IMR-90 (cell line): ENCODE data around the gene RHBDF1. TPM values are rescaled to one million over a fixed set of nuclear protein-coding genes. Genes with fewer than 3 reads are reported as not detected.
A peak's percentile ranks its signal among the peaks of the same experiment; 100 is the strongest.
"Not testable (repeated sequence)": the region's sequence is repeated elsewhere in the genome, so short reads cannot be mapped to it uniquely, and the experiment has no call there.

Experiments used
- ATAC-seq: fragments of 200-7000 bp; cut with Tn5 transposase; 2 replicates; pipeline ENCODE4 v1.9.1; 2020; ENCODE audit warnings: low read depth, mild to moderate bottlenecking, moderate library complexity
- BruUV-seq: library from RNA; stranded (reverse); fragments of 400-500 nt; replicated peaks from 2 replicates; lab custom pipeline; 2021; lab: Mats Ljungman, UMichigan
- CTCF ChIA-PET: fragments of 300-600 bp; formaldehyde crosslinking; extraction: SDS; loops from one replicate; lab custom pipeline; 2021; ENCODE audit warnings: antibody characterized with exemption; lab: Yijun Ruan, JAX
- POLR2A ChIA-PET: fragments of 300-600 bp; sonication (Branson Sonifier 250); formaldehyde crosslinking; loops from one replicate; lab custom pipeline; 2022; ENCODE audit warnings: antibody characterized with exemption; ENCODE audit not compliant: unreplicated experiment; lab: Charles Lee
- DNase-seq: peaks from one replicate; pipeline ENCODE4 v3.0.0; 2013
- H2AFZ ChIP-seq: replicated peaks from 2 replicates; pipeline ENCODE3; 2013; ENCODE audit warnings: low read length, mild to moderate bottlenecking; ENCODE audit not compliant: poor library complexity
- H2AK5ac ChIP-seq: 2 replicates; pipeline ENCODE4 v1.6.1; 2013; ENCODE audit warnings: low read depth, low read length, inconsistent platforms
- H2AK9ac ChIP-seq: replicated peaks from 2 replicates; pipeline ENCODE3; 2013; ENCODE audit warnings: mild to moderate bottlenecking, low read depth, low read length, moderate library complexity; ENCODE audit not compliant: poor library complexity
- H2BK120ac ChIP-seq: 2 replicates; pipeline ENCODE4 v1.6.1; 2013; ENCODE audit warnings: low read depth, low read length, inconsistent platforms
- H2BK15ac ChIP-seq: 3 replicates; pipeline ENCODE4 v1.6.1; 2013; ENCODE audit warnings: low read depth, low read length, inconsistent platforms
- H2BK20ac ChIP-seq: 2 replicates; pipeline ENCODE4 v1.6.1; 2013; ENCODE audit warnings: low read depth, mild to moderate bottlenecking, inconsistent platforms, low read length, moderate library complexity
- H2BK5ac ChIP-seq: 2 replicates; pipeline ENCODE4 v1.6.1; 2013; ENCODE audit warnings: mild to moderate bottlenecking, low read depth, low read length, inconsistent platforms; ENCODE audit not compliant: poor library complexity, severe bottlenecking
- H3K14ac ChIP-seq: replicated peaks from 2 replicates; pipeline ENCODE4 v1.6.1; 2013; ENCODE audit warnings: low read depth, low read length, inconsistent platforms
- H3K18ac ChIP-seq: 2 replicates; pipeline ENCODE4 v1.6.1; 2013; ENCODE audit warnings: low read depth, low read length, control low read depth
- H3K23ac ChIP-seq: 2 replicates; pipeline ENCODE4 v1.6.1; 2013; ENCODE audit warnings: low read depth, low read length, inconsistent platforms
- H3K27ac ChIP-seq: 2 replicates; pipeline ENCODE4 v1.5.1; 2013; ENCODE audit warnings: mild to moderate bottlenecking, control low read depth, low read length; ENCODE audit not compliant: insufficient read depth
- H3K27me3 ChIP-seq: 2 replicates; pipeline ENCODE4 v1.6.1; 2013; ENCODE audit warnings: low read length; ENCODE audit not compliant: control insufficient read depth, insufficient read depth
- H3K36me3 ChIP-seq: 2 replicates; pipeline ENCODE4 v1.6.1; 2013; ENCODE audit warnings: low read length, mixed read lengths; ENCODE audit not compliant: control insufficient read depth, insufficient read depth
- H3K4ac ChIP-seq: 2 replicates; pipeline ENCODE4 v1.6.1; 2013; ENCODE audit warnings: low read depth, low read length, inconsistent platforms
- H3K4me1 ChIP-seq: 2 replicates; pipeline ENCODE4 v1.6.1; 2013; ENCODE audit warnings: low read length, mixed read lengths; ENCODE audit not compliant: control insufficient read depth, insufficient read depth
- H3K4me2 ChIP-seq: 2 replicates; pipeline ENCODE4 v1.6.1; 2013; ENCODE audit warnings: low read depth, mild to moderate bottlenecking, control low read depth, low read length, moderate library complexity
- H3K4me3 ChIP-seq: 2 replicates; pipeline ENCODE4 v1.5.1; 2013; ENCODE audit warnings: low read depth, mild to moderate bottlenecking, control low read depth, low read length, moderate library complexity; ENCODE audit not compliant: insufficient read depth
- H3K56ac ChIP-seq: 2 replicates; pipeline ENCODE4 v1.6.1; 2013; ENCODE audit warnings: low read length, inconsistent platforms; ENCODE audit not compliant: insufficient read depth; ENCODE audit errors: extremely low read depth
- H3K79me1 ChIP-seq, 2 experiments: 2 replicates each; pipeline ENCODE4 v1.6.1; 2013; ENCODE audit warnings: low read length in 2 of 2, inconsistent platforms in 1 of 2, low read depth in 1 of 2
- H3K9ac ChIP-seq: 2 replicates; pipeline ENCODE4 v1.6.1; 2013; ENCODE audit warnings: low read depth, low read length, control low read depth
- H3K9me1 ChIP-seq: 2 replicates; pipeline ENCODE4 v1.6.1; 2013; ENCODE audit warnings: low read length, inconsistent platforms; ENCODE audit not compliant: insufficient read depth
- H3K9me3 ChIP-seq: 2 replicates; pipeline ENCODE4 v1.6.1; 2013; ENCODE audit warnings: low read length; ENCODE audit not compliant: control insufficient read depth, insufficient read depth
- H4K20me1 ChIP-seq: 2 replicates; pipeline ENCODE4 v1.6.1; 2013; ENCODE audit warnings: low read length, inconsistent platforms; ENCODE audit not compliant: insufficient read depth
- H4K5ac ChIP-seq: 2 replicates; pipeline ENCODE4 v1.6.1; 2013; ENCODE audit warnings: mild to moderate bottlenecking, low read depth, low read length, control low read depth
- H4K8ac ChIP-seq, 2 experiments: 2 replicates each; pipeline ENCODE4 v1.6.1; 2013; ENCODE audit warnings: low read depth in 2 of 2, low read length in 2 of 2, control low read depth in 1 of 2, inconsistent platforms in 1 of 2
- H4K91ac ChIP-seq: 2 replicates; pipeline ENCODE4 v1.6.1; 2013; ENCODE audit warnings: low read depth, low read length, inconsistent platforms; ENCODE audit not compliant: insufficient read depth
- RAD21 ChIP-seq: IDR thresholded peaks from 2 replicates; pipeline ENCODE4 v1.6.1; 2012; ENCODE audit warnings: low read length, improper control_type of control experiment
- WGBS, 2 experiments: methylation state at CpG; one replicate each; pipeline versions ENCODE4 v1.1.5 to v1.1.7; 2013; ENCODE audit warnings: missing lambda C conversion rate in 2 of 2; ENCODE audit not compliant: insufficient read length in 1 of 2; ENCODE audit errors: extremely low coverage in 2 of 2; 5-methylcytosine and 5-hydroxymethylcytosine counted together
- dilution Hi-C: fragments of 300-500 bp; cut with HindIII; formaldehyde crosslinking; loops from one replicate; pipeline ENCODE4 v1.14.3; 2018; ENCODE audit warnings: low sequenced_read_pairs; ENCODE audit not compliant: unreplicated experiment
- in situ Hi-C: fragments of 300-500 bp; cut with MboI; formaldehyde crosslinking; loops from 3 replicates; pipeline ENCODE4 v1.14.3; 2019; ENCODE audit warnings: low sequenced_read_pairs, inconsistent platforms, mixed read lengths
- intact Hi-C: fragments of 100-400 bp; cut with micrococcal nuclease; formaldehyde crosslinking; loops from 2 replicates; pipeline ENCODE4 v1.10.0; 2022
- polyA plus RNA-seq, 3 experiments: library from polyadenylated mRNA; depleted of rRNA; stranded (reverse); fragments of >200 nt; gene quantifications; 2 replicates each; pipeline ENCODE4 v1.2.3, GENCODE V29; 2012; ENCODE audit warnings: low replicate concordance in 1 of 3
- total RNA-seq: library from RNA; depleted of rRNA; stranded (reverse); fragments of >200 nt; gene quantifications from 2 replicates; pipeline ENCODE4 v1.2.3, GENCODE V29; 2012
- TF ChIP-seq, protein P1 (sequence below): conservative IDR thresholded peaks from 2 replicates; pipeline ENCODE4 v1.5.1; 2012; ENCODE audit warnings: mild to moderate bottlenecking, low read depth, low read length, improper control_type of control experiment

Gene RHBDF1
- total and polyA plus RNA-seq, 2 of the 4 experiments (the other 2 are of a cell fraction), result 13.8 to 86.6 TPM

DNA sequence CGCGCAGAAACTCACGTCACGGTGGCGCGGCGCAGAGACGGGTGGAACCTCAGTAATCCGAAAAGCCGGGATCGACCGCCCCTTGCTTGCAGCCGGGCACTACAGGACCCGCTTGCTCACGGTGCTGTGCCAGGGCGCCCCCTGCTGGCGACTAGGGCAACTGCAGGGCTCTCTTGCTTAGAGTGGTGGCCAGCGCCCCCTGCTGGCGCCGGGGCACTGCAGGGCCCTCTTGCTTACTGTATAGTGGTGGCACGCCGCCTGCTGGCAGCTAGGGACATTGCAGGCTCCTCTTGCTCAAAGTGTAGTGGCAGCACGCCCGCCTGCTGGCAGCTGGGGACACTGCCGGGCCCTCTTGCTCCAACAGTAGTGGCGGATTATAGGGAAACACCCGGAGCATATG is 61.7 kb downstream of the RHBDF1 start:
- H4K91ac ChIP-seq, BruUV-seq, intact Hi-C loops, H3K23ac ChIP-seq, H2AFZ ChIP-seq, H2BK15ac ChIP-seq, H2AK5ac ChIP-seq, H4K5ac ChIP-seq, H4K8ac ChIP-seq, H3K56ac ChIP-seq, H3K27me3 ChIP-seq, in situ Hi-C loops, H2BK120ac ChIP-seq, H2AK9ac ChIP-seq, CTCF ChIA-PET, H3K4ac ChIP-seq, H3K27ac ChIP-seq, H3K9ac ChIP-seq, H2BK5ac ChIP-seq, H4K20me1 ChIP-seq, H3K4me3 ChIP-seq, H3K79me1 ChIP-seq, dilution Hi-C loops, H3K9me1 ChIP-seq, DNase-seq, H3K36me3 ChIP-seq, H2BK20ac ChIP-seq, H3K4me2 ChIP-seq, POLR2A ChIA-PET, H3K4me1 ChIP-seq, H3K9me3 ChIP-seq, H3K14ac ChIP-seq, H3K18ac ChIP-seq: not testable (repeated sequence)
- TF ChIP-seq RAD21, result peak; percentile 17; the same call in 1 of the 2 replicates
- TF ChIP-seq, protein P1, sequence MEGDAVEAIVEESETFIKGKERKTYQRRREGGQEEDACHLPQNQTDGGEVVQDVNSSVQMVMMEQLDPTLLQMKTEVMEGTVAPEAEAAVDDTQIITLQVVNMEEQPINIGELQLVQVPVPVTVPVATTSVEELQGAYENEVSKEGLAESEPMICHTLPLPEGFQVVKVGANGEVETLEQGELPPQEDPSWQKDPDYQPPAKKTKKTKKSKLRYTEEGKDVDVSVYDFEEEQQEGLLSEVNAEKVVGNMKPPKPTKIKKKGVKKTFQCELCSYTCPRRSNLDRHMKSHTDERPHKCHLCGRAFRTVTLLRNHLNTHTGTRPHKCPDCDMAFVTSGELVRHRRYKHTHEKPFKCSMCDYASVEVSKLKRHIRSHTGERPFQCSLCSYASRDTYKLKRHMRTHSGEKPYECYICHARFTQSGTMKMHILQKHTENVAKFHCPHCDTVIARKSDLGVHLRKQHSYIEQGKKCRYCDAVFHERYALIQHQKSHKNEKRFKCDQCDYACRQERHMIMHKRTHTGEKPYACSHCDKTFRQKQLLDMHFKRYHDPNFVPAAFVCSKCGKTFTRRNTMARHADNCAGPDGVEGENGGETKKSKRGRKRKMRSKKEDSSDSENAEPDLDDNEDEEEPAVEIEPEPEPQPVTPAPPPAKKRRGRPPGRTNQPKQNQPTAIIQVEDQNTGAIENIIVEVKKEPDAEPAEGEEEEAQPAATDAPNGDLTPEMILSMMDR, result peak; percentile 40
- peak; percentile 53 for ATAC-seq
- no CpG with 5 or more reads among the region's 27 CpGs for WGBS, 2 experiments
